PC-3 (cell line): ENCODE measurements around the gene BTBD18.
"Not testable (repeated sequence)": the region's sequence is repeated elsewhere in the genome, so short reads cannot be mapped to it uniquely, and the experiment has no call there.

Experiments
- EZH2 ChIP-seq: fragments of 300-600 bp; sonication (generic); IDR thresholded peaks from one replicate; pipeline ENCODE4 v1.6.1; 2017; ENCODE audit warnings: antibody characterized with exemption, mild to moderate bottlenecking, low read length; ENCODE audit not compliant: unreplicated experiment
- EZH2phosphoT487 ChIP-seq: fragments of 300-600 bp; sonication (generic); IDR thresholded peaks from 2 replicates; pipeline ENCODE4 v1.6.1; 2018; ENCODE audit warnings: mild to moderate bottlenecking, antibody characterized with exemption, low read length, borderline replicate concordance
- TF ChIP-seq, protein P1 (sequence below): fragments of 300-600 bp; sonication (generic); conservative IDR thresholded peaks from 2 replicates; pipeline ENCODE4 v1.5.1; 2017; ENCODE audit warnings: antibody characterized with exemption, low read depth, mild to moderate bottlenecking, low read length

DNA sequence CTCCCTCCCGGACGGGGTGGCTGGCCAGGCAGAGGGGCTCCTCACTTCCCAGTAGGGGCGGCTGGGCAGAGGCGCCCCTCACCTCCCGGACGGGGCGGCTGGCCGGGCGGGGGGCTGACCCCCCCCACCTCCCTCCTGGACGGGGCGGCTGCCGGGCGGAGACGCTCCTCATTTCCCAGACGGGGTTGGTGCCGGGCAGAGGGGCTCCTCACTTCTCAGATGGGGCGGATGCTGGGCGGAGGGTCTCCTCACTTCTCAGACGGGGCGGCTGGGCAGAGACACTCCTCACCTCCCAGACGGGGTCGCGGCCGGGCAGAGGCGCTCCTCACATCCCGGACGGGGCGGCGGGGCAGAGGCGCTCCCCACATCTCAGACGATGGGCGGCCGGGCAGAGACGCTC, 34.9 kb downstream of the BTBD18 start:
- not testable (repeated sequence) for TF ChIP-seq EZH2, EZH2phosphoT487
- TF ChIP-seq, protein P1, sequence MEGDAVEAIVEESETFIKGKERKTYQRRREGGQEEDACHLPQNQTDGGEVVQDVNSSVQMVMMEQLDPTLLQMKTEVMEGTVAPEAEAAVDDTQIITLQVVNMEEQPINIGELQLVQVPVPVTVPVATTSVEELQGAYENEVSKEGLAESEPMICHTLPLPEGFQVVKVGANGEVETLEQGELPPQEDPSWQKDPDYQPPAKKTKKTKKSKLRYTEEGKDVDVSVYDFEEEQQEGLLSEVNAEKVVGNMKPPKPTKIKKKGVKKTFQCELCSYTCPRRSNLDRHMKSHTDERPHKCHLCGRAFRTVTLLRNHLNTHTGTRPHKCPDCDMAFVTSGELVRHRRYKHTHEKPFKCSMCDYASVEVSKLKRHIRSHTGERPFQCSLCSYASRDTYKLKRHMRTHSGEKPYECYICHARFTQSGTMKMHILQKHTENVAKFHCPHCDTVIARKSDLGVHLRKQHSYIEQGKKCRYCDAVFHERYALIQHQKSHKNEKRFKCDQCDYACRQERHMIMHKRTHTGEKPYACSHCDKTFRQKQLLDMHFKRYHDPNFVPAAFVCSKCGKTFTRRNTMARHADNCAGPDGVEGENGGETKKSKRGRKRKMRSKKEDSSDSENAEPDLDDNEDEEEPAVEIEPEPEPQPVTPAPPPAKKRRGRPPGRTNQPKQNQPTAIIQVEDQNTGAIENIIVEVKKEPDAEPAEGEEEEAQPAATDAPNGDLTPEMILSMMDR = not testable (repeated sequence)
